OCI-LY3 (cell line): Measurements from ENCODE around the gene MYZAP.

ENCODE experiments used
- EZH2phosphoT487 ChIP-seq: fragments of 200-600 bp; shearing (Covaris generic); IDR thresholded peaks from 2 replicates; pipeline ENCODE4 v1.6.1; 2018; ENCODE audit warnings: antibody characterized with exemption, mixed run types, low read depth
- TF ChIP-seq, protein P1 (sequence below): fragments of 200-600, 300-600 bp; sonication (generic); IDR thresholded peaks from 2 replicates; pipeline ENCODE4 v1.5.1; 2014; ENCODE audit warnings: antibody characterized with exemption, low read length, low read depth

DNA sequence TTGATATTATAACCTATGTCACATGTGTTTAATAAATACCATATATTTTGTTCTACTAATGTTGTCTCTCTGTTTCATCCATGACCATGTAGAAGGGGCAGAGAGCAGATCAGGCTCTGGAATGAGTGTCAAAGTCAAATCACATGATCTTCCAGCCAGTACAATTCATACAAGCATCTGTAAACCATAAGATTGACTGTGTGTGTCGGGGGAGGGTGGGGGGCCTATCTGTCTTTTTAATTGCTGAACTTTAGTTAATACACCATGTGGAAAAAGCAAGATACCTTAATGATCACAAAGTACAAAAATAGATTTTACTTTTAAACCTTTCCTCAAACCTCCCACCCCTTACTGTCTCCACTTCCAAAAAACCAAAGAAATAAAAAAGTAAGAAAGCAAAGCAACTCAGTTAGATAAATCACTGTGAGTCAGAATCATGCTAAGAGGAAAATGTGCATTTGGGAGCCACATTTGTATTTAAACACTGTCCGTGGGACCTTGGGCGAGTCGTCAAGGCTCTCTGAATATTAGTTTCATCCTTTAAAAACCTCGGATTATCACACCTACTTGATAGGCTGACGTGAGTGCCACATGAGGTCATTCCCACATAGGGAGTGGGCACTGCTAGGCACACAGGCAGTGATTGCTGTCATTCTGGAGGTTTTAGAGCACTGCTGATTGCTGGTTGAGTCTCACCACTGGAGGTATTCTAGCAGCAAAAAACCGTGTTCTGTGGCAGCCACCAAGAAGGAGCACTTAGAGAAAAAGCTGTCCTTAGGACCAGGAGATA is 93.8 kb downstream of the MYZAP start:
- TF ChIP-seq, protein P1, sequence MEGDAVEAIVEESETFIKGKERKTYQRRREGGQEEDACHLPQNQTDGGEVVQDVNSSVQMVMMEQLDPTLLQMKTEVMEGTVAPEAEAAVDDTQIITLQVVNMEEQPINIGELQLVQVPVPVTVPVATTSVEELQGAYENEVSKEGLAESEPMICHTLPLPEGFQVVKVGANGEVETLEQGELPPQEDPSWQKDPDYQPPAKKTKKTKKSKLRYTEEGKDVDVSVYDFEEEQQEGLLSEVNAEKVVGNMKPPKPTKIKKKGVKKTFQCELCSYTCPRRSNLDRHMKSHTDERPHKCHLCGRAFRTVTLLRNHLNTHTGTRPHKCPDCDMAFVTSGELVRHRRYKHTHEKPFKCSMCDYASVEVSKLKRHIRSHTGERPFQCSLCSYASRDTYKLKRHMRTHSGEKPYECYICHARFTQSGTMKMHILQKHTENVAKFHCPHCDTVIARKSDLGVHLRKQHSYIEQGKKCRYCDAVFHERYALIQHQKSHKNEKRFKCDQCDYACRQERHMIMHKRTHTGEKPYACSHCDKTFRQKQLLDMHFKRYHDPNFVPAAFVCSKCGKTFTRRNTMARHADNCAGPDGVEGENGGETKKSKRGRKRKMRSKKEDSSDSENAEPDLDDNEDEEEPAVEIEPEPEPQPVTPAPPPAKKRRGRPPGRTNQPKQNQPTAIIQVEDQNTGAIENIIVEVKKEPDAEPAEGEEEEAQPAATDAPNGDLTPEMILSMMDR, result no peak
- no peak for TF ChIP-seq EZH2phosphoT487
